Measurements from ENCODE around the gene MBOAT1. TPM values are rescaled to one million over a fixed set of nuclear protein-coding genes. Genes with fewer than 3 reads are reported as not detected.
"Not testable (repeated sequence)": the region's sequence is repeated elsewhere in the genome, so short reads cannot be mapped to it uniquely, and the experiment has no call there.

Gene MBOAT1
- total RNA-seq, 1 donor from 2014 or later: 6.6 TPM

DNA sequence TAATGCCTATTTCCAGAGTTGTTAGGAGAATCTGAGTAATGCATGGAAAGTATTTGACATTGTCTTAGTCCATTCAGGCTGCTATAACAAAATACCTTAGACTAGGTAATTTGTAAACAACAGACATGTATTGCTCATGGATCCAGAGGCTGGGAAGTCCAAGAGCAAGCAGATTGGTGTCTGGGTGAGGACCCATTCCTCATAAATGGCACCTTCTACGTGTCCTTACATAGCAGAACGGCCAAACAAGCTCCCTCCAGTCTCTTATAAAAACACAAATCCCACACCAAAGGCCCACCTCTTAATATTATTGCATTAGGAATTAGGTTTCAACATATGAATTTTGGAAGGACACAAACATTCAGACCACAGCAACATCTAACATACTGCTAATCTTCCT, 30.2 kb downstream of the MBOAT1 start:
- H3K36me3 Mint-ChIP-seq (ENCODE audit: unreplicated experiment): peaks cover 3% of the 10 kb centered on the region
- H3K9me3 Mint-ChIP-seq (ENCODE audit: unreplicated experiment): no peaks in the 10 kb centered on the region
- TF ChIP-seq, protein P1, sequence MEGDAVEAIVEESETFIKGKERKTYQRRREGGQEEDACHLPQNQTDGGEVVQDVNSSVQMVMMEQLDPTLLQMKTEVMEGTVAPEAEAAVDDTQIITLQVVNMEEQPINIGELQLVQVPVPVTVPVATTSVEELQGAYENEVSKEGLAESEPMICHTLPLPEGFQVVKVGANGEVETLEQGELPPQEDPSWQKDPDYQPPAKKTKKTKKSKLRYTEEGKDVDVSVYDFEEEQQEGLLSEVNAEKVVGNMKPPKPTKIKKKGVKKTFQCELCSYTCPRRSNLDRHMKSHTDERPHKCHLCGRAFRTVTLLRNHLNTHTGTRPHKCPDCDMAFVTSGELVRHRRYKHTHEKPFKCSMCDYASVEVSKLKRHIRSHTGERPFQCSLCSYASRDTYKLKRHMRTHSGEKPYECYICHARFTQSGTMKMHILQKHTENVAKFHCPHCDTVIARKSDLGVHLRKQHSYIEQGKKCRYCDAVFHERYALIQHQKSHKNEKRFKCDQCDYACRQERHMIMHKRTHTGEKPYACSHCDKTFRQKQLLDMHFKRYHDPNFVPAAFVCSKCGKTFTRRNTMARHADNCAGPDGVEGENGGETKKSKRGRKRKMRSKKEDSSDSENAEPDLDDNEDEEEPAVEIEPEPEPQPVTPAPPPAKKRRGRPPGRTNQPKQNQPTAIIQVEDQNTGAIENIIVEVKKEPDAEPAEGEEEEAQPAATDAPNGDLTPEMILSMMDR (IDR thresholded peaks at IDR 0.05): no peak
- peaks cover 17% of the 10 kb centered on the region for H3K4me1 Mint-ChIP-seq (ENCODE audit: unreplicated experiment)
- no peaks in the 10 kb centered on the region for H3K27me3 Mint-ChIP-seq (ENCODE audit: unreplicated experiment)
- no peak overlapping the region for H3K4me3 Mint-ChIP-seq (ENCODE audit: unreplicated experiment)
- DNase-seq (ENCODE audit: extremely low spot score, unreplicated experiment): no peak
- H3K27ac Mint-ChIP-seq (ENCODE audit: unreplicated experiment): no peak overlapping the region

DNA sequence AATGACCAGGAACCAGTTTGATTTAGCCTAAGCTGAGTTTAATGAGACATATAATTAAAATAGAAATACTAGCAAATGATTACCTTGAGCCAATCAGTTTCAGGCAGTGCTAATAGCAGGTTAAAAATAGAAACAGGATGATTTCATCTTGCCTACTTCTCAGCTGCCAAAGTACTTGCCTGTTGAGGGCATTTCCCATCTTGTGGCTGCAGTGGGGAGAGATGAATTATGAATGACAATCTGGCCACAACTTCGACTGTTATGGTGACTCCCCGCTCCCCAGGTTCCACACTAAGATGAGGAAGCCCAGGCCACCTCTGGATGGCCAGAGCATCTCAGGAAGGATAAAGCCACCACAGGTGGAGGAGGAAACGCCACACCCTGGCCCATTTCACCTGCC, 31.3 kb downstream of the MBOAT1 start:
- Mint-ChIP-seq H3K4me1 (ENCODE audit: unreplicated experiment) (peaks cover 7% of the 10 kb centered on the region), H3K4me3 (ENCODE audit: unreplicated experiment) (no peak overlapping the region), H3K9me3 (ENCODE audit: unreplicated experiment) (no peaks in the 10 kb centered on the region), H3K36me3 (ENCODE audit: unreplicated experiment) (peaks cover 3% of the 10 kb centered on the region), H3K27ac (ENCODE audit: unreplicated experiment) (no peak overlapping the region), H3K27me3 (ENCODE audit: unreplicated experiment) (no peaks in the 10 kb centered on the region)
- DNase-seq (ENCODE audit: extremely low spot score, unreplicated experiment): no peak
- TF ChIP-seq, protein P1 (IDR thresholded peaks at IDR 0.05): no peak

DNA sequence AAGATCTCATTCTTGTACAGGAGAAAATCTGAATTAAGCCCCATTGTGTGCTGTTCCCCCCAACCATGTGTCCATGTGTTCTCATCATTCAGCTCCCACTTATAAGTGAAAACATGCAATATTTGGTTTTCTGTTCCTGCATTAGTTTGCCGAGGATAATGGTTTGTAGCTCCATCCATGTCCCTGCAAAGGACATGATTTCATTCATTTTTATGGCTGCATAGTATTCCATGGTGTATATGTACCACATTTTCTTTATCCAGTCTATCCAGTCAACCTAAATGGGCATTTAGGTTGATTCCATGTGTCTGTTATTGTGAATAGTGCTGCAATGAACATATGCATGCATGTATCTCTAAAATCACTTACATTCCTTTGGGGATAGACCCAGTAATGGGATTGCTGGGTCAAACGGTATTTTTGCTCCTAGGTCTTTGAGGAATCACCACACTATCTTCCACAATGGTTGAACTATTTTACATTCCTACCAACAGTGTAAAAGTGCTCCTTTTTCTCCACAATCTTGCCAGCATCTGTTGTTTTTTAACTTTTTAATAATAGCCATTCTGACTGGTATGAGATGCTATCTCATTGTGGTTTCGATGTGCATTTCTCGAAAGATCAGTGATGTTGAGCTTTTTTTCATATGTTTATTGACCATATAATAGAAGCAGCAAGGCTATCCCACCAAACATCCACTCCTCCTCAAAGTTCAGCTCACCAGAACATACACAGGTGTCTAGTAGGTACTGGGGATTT, 32.8 kb downstream of the MBOAT1 start:
- not testable (repeated sequence) for H3K27ac Mint-ChIP-seq (ENCODE audit: unreplicated experiment); H3K36me3 Mint-ChIP-seq (ENCODE audit: unreplicated experiment); H3K9me3 Mint-ChIP-seq (ENCODE audit: unreplicated experiment); H3K27me3 Mint-ChIP-seq (ENCODE audit: unreplicated experiment); H3K4me3 Mint-ChIP-seq (ENCODE audit: unreplicated experiment); H3K4me1 Mint-ChIP-seq (ENCODE audit: unreplicated experiment); DNase-seq (ENCODE audit: extremely low spot score, unreplicated experiment)

DNA sequence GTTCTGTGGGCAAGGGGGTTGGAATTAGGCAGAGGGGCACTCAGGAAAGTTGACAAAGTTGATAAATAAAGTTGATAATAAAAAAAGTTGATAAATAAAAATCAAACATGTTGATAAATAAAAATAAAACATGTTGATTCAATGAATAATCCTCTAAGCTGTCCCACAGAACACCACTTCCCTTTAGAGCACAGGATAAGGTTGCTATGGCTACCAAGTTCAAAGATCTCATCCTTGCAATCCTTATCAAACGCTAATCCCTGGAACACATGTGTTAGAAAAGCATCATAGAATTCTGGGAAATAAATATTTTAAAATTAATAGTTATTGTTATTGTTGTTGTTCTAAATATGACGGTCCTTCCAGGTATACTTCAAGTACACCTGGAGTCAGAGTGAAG, 33.9 kb downstream of the MBOAT1 start:
- Mint-ChIP-seq H3K36me3 (ENCODE audit: unreplicated experiment) (peaks cover 3% of the 10 kb centered on the region), H3K9me3 (ENCODE audit: unreplicated experiment) (no peaks in the 10 kb centered on the region), H3K27me3 (ENCODE audit: unreplicated experiment) (no peaks in the 10 kb centered on the region), H3K4me1 (ENCODE audit: unreplicated experiment) (peaks cover 7% of the 10 kb centered on the region), H3K4me3 (ENCODE audit: unreplicated experiment) (no peak overlapping the region), H3K27ac (ENCODE audit: unreplicated experiment) (no peak overlapping the region)
- TF ChIP-seq, protein P1 (IDR thresholded peaks at IDR 0.05): no peak
- no peak for DNase-seq (ENCODE audit: extremely low spot score, unreplicated experiment)

DNA sequence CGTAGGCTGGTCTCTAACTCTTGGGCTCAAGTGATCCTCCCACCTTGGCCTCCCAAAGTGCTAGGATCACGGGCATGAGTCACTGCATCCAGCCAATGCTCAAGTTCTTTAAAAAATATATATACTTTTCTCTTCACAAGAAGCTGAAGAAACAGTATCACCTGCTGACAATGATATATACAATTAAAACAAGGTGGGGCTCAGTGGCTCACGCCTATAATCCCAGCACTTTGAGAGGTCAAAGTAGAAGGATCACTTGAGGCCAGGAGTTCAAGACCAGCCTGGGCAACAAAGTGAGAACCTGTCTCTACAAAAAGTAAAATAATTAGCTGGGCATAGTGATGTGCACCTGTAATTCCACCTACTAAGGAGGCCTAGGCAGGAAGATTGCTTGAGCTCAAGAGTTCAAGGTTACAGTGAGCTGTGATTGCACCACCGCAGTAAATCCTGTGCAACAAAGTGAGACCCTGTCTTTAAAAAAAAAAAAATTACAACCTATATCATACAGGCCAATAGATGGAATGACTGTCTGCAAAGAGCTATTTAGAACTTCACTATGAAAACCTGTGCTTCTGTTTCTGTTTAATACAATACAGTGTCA, 36.4 kb downstream of the MBOAT1 start:
- TF ChIP-seq, protein P1 (IDR thresholded peaks at IDR 0.05): no peak
- Mint-ChIP-seq H3K4me1 (ENCODE audit: unreplicated experiment) (no peaks in the 10 kb centered on the region), H3K27me3 (ENCODE audit: unreplicated experiment) (no peaks in the 10 kb centered on the region), H3K27ac (ENCODE audit: unreplicated experiment) (no peak overlapping the region), H3K9me3 (ENCODE audit: unreplicated experiment) (no peaks in the 10 kb centered on the region), H3K4me3 (ENCODE audit: unreplicated experiment) (no peak overlapping the region), H3K36me3 (ENCODE audit: unreplicated experiment) (no peaks in the 10 kb centered on the region)
- no peak for DNase-seq (ENCODE audit: extremely low spot score, unreplicated experiment)
